Measurements from ENCODE around the gene GPBP1. TPM values are rescaled to one million over a fixed set of nuclear protein-coding genes. Genes with fewer than 3 reads are reported as not detected.

The GPBP1 gene
- polyA plus RNA-seq, 1 of the 3 experiments (the other 2 are of a cell fraction), result 11.4 TPM

- Histone ChIP-seq H3K36me3 (replicated peaks in 1 of 2; ENCODE audit: control insufficient read depth in 1 of 2, insufficient read depth in 2 of 2, low read length in 1 of 2) (no peaks in the 10 kb centered on the region), H3K4me3 (ENCODE audit: low read depth in 2 of 2, low read length in 1 of 2) (no peak overlapping the region), H2AFZ (ENCODE audit: low read depth) (no peak overlapping the region), H3K4me2 (no peak overlapping the region), H4K20me1 (ENCODE audit: insufficient read depth) (no peaks in the 10 kb centered on the region), H3K9me2 (no peaks in the 10 kb centered on the region), H3K9me3 (0 out of 2 replicates have a peak, but pooled peaks cover 5% of the 10 kb centered on the region), H3K79me2 (ENCODE audit: insufficient read depth) (no peaks in the 10 kb centered on the region), H3K9ac (no peak overlapping the region), H3K27me3 (ENCODE audit: insufficient read depth) (no peaks in the 10 kb centered on the region), H3K4me1 (ENCODE audit: control insufficient read depth in 1 of 2, insufficient read depth in 2 of 2, low read depth in 1 of 2, low read length in 1 of 2) (no peaks in the 10 kb centered on the region), H3K27ac (ENCODE audit: low read depth in 2 of 2, low read length in 1 of 2) (no peak overlapping the region), H3F3A (replicated peaks; ENCODE audit: insufficient read depth) (no peaks in the 10 kb centered on the region)
- ChIA-PET CTCF (no interaction called here), POLR2A (no interaction called here)
- no peak for TF ChIP-seq YY1 (IDR thresholded peaks at IDR 0.05; ENCODE audit: low read depth)
- TF ChIP-seq TCF12 (IDR thresholded peaks at IDR 0.05), result no peak
- no peak for TF ChIP-seq USF2 (IDR thresholded peaks at IDR 0.05; ENCODE audit: borderline replicate concordance, low read depth, low read length)
- TF ChIP-seq RFX5 (IDR thresholded peaks at IDR 0.05; ENCODE audit: low read length), result no peak
- no peak for TF ChIP-seq RCOR1 (IDR thresholded peaks at IDR 0.05; ENCODE audit: low read length)
- no peak for TF ChIP-seq JUND (IDR thresholded peaks at IDR 0.05)
- no peak for TF ChIP-seq TAF1 (IDR thresholded peaks at IDR 0.05; ENCODE audit: borderline replicate concordance, low read depth, low read length)
- 79% methylated on average over 6 of the region's 6 CpGs for WGBS (ENCODE audit: low lambda C conversion rate)
- DNase-seq, result no peak
Measured at GRCh38 chr5:57292336-57292735, 118.5 kb downstream of the GPBP1 start.

- Histone ChIP-seq H3K9me2 (no peaks in the 10 kb centered on the region), H3K4me3 (ENCODE audit: low read depth in 2 of 2, low read length in 1 of 2) (peak overlapping the region in 1 of 2 experiments; percentile 35; a peak in 1 of 4 replicates), H3K9ac (0 out of 2 replicates have a peak overlapping the region, but pooled peaks have one; percentile 5), H3F3A (replicated peaks; ENCODE audit: insufficient read depth) (no peaks in the 10 kb centered on the region), H3K27me3 (ENCODE audit: insufficient read depth) (no peaks in the 10 kb centered on the region), H2AFZ (ENCODE audit: low read depth) (peak overlapping the region; percentile 72), H3K79me2 (ENCODE audit: insufficient read depth) (no peaks in the 10 kb centered on the region), H3K9me3 (no peaks in the 10 kb centered on the region), H3K4me2 (peak overlapping the region; percentile 46), H4K20me1 (ENCODE audit: insufficient read depth) (no peaks in the 10 kb centered on the region), H3K27ac (ENCODE audit: low read depth in 2 of 2, low read length in 1 of 2) (peak overlapping the region; percentile 43 to 63; a peak in 3 of 4 replicates), H3K36me3 (replicated peaks in 1 of 2; ENCODE audit: control insufficient read depth in 1 of 2, insufficient read depth in 2 of 2, low read length in 1 of 2) (no peaks in the 10 kb centered on the region), H3K4me1 (ENCODE audit: control insufficient read depth in 1 of 2, insufficient read depth in 2 of 2, low read depth in 1 of 2, low read length in 1 of 2) (peaks cover 0 to 5% of the 10 kb centered on the region in 2 experiments; a peak in 3 of 4 replicates)
- ChIA-PET POLR2A (no interaction called here), CTCF (interaction anchor here (0.7 to 4.8 kb wide), 77 partner anchors 9 to 1552 kb away, joined by 3 to 96 read pairs (median 4); partner anchors contain the start of gene PLK2)
- peak; percentile 45 for DNase-seq
- TF ChIP-seq MEF2A (IDR thresholded peaks at IDR 0.05; ENCODE audit: borderline replicate concordance, low read depth) (no peak), RAD21 (IDR thresholded peaks at IDR 0.05; ENCODE audit: low read length) (peak; percentile 92), USF2 (IDR thresholded peaks at IDR 0.05; ENCODE audit: borderline replicate concordance, low read depth, low read length) (no peak), SMC3 (IDR thresholded peaks at IDR 0.05; ENCODE audit: low read depth, low read length) (peak; percentile 85), TEAD4 (IDR thresholded peaks at IDR 0.05; ENCODE audit: borderline replicate concordance, insufficient read depth) (no peak), MAX (IDR thresholded peaks at IDR 0.05; ENCODE audit: low read depth) (no peak), CTCF (IDR thresholded peaks at IDR 0.05) (peak; percentile 89), MXI1 (IDR thresholded peaks at IDR 0.05; ENCODE audit: low read depth, low read length) (no peak), PBX3 (IDR thresholded peaks at IDR 0.05) (no peak), RCOR1 (IDR thresholded peaks at IDR 0.05; ENCODE audit: low read length) (no peak), RFX5 (IDR thresholded peaks at IDR 0.05; ENCODE audit: low read length) (peak; percentile 9; the same call in 1 of the 2 replicates)
- WGBS (ENCODE audit: low lambda C conversion rate), result 15% methylated on average over 6 of the region's 6 CpGs
Measured at GRCh38 chr5:57298295-57298984, 124.6 kb downstream of the GPBP1 start.
